HG03103 (cell line): ENCODE results near the gene LRRC51.

ENCODE experiments used
- ATAC-seq: cut with Tn5 transposase; IDR thresholded peaks from one replicate; pipeline ENCODE4 v1.9.1; 2021; ENCODE audit warnings: low read depth; ENCODE audit not compliant: unreplicated experiment

LRRC51 gene

DNA sequence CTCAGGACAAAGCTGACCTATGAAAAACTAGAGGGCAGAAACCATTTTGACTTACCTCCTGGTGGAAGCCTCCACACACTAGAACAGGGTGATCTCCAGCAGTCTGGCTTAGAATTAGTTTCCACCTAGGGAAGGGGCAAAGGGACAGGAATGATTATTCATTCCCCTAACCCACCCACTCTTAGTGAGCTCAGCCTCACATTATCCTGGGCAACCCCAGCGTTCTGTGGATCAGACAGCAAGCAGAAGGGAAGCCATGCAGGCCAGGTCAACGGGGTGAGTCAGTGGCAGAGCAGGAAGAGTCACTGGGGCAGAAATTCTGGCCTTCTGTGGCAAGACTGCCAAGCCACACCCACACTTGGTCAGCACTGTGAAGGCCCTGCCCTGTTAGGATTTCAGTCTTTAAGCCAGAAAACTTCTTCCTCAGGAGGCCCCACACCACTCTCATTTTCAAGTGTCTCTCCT, 10.8 kb upstream of the LRRC51 start:
- no peak for ATAC-seq

DNA sequence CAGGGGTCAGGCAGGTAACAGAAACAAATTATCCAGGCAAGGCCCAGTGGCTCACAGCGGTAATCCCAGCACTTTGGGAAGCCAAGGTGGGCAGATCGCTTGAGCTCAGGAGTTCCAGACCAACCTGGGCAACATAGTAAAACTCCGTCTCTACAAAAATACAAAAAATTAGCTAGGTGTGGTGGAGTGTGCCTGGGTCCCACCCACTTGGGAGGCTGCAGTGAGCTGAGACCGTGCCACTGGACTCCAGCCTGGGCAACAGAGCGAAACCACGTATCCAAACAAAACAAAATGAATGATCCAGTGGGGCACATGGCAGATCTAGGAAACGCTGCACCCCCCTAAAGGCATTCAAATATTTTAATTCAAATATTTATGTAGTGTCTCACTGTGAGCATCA, 10.2 kb upstream of the LRRC51 start:
- ATAC-seq = no peak

DNA sequence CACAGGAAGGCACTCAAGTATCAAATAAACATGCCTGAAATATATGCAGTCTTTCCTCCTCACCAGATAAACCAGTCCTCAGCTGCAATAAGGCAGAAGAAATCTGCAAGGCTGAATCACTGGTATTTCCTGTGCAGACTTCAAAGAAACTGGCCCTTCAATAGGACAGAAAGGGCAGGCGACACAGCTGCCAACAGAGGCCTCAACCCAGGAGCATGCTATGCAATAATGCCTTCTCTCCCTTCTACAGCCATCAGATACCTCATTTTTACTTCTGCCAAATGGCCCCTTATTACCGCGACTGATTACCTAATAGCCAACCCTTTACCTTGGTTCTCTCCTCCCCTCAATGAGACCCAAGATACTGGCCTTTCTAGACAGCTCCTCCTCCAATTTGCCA, 8.3 kb upstream of the LRRC51 start:
- no peak for ATAC-seq

DNA sequence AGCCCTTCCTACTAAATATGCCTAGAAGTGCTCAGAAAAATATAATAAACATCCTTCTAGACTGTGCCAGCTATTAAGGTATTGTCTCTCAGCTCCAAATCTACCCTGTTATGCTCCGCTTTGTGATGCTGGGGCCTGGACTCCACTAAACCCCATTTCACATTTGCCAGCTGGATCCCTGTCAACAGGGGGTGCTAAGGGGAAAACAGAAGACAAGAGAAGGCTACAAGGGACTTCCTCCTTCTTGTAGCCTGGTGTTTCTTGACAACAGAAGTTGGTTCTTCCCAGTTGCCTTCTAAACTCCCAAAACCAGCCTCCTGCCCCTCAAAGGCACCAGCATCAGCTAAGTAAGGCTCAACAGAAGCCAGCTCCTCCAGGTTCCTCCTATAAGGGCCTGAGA, 5.5 kb upstream of the LRRC51 start:
- ATAC-seq = no peak

DNA sequence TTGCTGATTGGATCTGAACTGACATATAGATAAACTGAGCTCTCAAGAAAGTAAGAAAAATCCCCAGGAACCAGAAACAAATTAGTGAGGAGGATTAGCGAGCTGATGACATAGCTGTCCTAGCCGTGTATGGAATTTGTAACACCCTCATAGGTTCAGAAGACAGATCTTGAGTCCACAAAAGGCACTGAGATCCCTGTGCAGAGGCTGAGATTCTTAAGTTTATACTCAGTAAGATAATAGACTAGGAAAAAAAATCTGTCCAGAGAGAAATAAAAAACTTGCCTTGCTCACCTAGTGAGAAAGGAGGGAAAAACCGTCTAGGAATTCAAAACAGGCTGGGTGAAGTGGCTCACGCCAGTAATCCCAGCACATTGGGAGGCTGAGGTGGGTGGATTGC, 4.9 kb upstream of the LRRC51 start:
- no peak for ATAC-seq

DNA sequence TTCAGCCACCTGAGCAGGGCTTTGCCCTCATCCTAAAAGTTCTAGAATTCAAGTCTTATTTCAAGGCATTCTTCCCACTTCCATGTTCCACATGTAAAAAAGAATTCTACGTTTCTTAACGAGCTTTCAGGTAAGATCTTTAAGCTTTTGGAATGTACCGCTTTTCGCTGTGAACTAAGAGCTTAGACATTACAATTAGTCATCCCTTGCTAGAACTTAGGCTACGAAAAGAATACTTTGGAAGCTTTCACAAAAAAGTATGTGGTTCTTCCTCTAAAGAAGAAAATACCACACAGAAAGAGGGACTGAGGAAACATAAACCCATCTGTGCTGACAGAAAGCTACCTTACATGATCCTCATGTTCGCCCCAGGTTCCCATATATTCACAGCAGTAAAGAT, 2.2 kb upstream of the LRRC51 start:
- ATAC-seq = no peak

DNA sequence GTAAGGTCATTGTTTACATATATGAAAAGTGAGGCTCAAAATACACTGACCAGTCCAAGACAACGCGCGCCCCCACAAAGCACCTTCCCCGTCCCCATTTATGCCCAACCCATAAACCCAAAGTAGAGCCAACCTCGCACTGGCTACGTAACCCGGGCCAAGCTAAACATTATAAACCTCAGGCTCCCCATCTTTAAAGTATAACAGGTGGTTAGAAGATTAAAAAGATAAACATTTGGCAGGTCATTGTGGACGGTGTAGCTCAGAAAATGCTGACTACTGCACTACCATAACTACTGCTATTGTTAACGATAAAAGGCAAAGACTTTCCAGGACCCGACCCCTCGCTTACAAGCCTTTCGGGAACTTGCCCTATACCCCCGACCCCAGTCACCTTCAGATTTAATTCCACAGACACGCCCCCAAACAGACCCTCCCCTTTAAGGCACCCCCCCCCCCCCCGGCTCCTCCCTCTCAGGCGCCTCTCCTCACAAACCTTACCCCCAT, 778 bp upstream of the LRRC51 start:
- ATAC-seq = no peak

DNA sequence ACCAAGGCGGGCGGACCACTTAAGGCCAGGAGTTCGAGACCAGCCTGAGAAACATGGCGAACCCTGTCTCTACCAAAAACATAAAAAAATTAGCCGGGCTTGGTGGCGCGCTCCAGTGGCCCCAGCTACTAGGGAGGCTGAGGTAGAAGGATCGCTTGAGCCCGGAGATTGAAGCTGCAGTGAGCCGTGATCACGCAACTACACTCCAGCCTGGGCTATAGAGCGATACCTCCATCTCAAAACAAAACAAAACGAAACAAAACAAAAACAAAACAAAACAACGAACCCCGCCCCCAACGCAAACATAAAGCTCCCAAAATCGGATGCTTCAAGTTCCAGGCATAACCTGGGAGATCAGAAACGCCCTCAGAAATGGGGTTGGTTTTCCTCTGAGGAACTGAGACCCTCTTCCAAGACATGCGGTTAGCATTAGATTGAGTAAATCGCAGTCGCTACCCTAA, 564 bp downstream of the LRRC51 start:
- ATAC-seq = no peak

DNA sequence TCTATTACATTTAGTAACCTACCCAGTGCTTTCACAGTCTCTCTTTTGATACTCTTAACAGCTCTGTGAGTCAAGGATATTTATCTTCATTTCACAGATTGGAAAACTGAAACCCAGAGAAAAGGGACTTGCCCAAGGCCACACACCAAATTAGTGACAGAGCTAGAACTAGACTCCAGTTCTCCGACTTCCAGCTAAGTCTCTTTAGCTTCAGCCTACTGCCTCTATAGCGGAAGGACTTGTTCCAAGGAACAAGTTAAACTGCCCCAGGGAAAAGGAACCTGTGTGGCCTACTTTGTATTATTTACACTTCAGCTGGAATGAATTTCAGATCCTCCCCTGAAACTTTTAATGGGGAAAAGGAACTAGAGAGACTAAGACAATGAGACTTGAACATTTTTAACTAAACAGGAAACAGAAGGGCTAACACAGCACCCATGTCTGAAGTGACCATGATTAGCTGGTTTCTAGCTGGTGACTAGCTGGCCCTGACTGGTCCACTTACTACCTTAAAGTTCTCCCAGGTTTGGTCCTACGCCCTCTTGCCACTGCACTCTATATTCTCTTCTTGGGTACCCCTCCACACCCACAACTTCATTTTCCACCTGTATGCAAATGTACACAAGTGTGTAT, 1.3 kb downstream of the LRRC51 start:
- ATAC-seq = no peak

DNA sequence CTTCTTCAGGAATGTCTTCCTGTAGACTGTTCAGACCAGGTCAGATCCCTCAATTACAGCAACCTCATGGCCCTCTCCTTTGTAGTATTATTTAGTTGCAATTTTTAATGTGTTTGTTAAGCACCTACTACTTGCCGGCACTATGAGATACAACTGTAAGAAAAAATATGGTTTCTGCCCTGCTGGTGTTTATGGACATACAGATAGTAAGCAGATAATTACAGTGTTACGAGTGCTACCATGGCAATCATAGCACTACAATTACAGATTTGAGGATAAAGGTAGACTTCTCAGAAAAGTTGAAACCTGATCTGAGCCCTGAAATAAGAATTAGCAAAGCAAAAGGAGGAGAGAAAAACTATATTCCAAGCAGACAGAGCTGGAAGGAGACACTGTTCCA, 2.8 kb downstream of the LRRC51 start:
- no peak for ATAC-seq

DNA sequence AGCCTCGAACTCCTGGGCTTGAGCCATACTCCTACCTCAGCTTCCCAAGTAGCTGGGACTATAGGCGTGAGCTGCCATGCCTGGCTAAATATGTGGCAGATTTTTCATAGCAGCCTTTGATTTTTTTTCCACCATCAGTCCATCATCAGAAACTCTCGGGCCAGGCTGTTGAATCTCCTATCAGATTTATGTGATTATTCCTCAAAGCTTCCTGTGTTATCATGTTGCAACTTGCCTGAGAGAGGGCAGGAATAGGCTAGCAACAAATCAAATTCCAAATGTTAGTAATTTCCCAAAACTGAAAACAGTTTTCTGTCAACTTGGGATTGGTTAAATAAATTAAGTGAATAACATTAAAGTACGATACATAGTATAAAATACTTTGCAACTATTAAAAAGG, 3.4 kb downstream of the LRRC51 start:
- no peak for ATAC-seq

DNA sequence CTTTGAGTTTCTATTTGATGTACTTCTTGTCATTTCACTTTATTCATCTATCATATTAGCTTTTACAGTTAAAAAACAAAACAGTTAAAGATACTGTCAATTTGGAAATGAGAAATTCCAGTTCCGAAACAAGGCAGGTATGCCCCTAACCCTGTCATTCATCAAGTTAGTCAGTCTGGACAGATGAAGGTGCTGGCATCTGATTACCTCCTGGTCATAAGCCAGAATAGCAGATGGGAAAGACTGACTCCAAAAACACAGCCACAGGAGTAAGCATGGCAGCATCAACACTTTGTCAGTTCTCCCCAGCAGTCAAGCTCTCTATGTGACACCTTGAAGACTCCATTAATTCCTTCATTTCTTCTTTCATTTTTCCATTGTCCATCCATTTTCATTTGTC, 4.3 kb downstream of the LRRC51 start:
- no peak for ATAC-seq

DNA sequence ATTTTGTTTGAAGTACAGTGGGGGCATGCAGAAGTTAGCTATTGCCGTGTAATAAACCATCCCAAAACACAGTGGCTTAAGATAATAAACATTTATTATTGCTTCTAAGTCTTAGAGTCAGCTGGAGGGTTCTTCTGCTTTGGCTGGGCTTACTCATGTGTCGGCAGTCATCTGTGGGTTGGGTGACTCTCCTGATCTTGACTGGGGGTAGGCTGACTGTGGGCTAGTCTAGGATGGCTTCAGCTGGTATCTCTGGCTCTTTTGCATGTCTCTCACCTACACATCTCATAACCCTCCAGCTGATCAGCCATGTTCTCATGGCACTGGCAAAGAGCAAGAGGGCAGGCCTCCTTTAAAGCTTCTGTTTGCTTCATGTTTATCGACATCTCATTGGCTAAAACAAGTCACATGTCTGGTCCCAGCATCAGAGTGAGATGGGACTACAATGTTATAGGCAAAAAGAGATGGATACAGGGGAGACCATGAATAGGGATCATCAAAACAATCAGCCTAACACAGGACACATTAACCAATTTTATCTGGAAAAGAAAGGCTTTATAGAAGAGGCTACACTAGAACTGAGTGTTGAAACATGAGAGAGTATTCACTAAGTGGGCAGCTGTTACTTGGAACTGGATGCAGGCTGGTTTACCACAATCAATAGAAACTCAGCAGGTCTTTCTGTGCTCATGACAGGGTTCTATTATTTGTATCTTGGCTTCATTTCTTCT, 5.1 kb downstream of the LRRC51 start:
- ATAC-seq = no peak

DNA sequence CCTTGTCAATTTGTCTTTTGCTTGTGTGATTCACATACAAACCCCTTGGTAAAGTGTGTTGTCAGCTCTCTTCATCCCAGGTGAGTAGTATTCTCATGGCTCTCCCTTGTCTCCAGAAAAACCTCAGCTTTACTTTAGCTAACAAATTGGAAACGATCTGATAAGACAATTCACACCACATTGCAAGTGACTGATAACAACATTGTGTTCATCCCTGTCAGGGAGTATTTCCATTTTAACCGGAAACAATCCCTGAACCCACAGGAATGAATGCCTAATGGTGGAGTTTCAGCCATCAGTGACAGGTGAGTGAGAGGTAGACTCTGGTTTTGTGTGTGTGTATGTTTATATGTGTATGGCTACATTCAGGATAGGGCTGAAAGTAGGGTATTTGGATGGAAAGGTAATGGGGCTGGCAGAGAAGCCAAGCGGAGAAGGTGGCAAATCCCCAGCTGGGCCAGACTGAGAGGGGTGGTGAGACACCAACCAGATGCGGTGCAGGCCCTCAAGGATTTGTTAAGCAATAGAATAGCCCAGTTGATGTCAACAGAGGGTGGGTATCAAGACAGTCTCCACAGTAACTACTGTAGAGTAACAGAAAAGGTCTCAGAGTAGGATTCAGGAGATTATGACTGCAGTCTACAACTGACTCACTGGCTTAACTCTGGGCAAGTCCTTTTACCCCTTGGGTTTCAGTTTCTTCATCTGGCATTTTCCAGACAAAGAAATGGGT, 7.6 kb downstream of the LRRC51 start:
- ATAC-seq = no peak

DNA sequence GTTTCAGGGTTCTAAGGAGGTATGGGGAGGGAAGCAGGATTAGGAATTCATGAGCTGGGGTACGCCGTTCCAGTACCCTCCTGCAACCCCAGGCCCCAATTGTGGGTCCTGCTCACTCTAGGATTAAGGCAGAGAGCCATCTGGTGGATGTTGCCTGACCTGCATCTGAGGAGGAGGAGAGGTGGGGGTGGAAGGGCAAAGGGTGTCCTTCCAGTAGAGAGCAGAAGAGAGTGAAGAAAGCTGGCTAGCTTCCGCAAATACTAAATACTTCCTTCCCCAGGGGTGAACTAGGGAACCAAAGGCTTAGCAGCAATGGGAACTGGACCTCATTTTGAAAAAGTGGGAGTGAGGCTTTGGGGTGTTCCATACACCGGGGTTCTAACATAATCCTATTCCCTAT, 10.6 kb downstream of the LRRC51 start:
- ATAC-seq = no peak

DNA sequence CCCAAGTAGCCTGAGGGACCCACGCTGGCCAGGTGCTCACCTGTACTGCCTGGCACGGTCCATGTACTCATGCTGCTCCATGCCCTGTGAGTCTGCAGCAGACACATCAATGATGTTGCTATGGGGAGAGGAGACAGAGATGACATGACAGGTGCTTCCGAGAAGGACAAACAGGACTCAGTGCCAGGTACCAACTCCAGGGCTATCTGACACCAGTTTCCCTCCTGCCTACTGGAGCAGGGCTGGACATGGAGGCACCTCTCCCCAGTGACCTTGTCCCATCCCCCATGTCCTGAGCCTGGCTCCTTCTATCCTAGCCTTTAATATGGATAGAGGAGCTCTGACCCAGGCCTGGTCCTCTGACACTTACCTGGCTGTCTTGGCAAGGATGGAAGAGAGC, 18.1 kb downstream of the LRRC51 start:
- ATAC-seq = no peak

DNA sequence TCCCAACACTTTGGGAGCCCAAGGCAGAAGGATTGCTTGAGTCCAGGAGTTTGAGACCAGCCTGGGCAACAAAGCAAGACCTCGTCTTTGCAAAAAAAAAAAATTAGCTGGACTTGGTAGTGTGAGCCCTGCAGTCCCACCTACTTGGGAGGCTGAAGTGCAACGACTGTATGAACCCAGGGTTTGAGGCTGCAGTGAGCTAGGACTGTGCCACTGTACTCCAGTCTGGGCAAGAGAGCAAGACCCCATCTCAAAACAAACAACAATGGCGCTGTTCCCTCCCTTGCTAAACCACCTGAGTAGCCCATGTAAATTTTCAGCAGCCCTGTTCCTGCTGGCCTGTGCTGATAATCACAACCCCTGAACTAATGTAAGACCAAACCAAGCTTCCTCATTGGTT, 19.4 kb downstream of the LRRC51 start:
- ATAC-seq = no peak

DNA sequence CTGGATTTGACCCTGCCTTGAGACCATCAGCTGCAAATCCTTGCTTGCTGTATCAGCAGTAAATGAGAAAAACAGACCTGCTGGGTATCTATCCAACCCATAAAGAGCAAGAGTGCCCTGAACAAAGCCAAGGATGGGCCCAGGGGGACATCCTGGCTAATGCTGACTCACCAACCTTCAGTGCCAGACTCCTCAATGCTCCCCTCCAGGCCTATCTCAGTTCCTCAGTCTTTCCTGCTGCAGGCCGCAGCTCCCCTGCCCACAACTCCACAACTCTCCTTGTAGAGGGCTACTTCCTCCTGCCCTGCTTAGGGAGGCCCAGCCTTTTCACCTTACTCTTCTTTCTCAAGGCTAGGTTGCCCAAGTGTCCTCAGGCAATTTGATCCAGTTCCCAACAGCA, 19.8 kb downstream of the LRRC51 start:
- ATAC-seq = no peak

DNA sequence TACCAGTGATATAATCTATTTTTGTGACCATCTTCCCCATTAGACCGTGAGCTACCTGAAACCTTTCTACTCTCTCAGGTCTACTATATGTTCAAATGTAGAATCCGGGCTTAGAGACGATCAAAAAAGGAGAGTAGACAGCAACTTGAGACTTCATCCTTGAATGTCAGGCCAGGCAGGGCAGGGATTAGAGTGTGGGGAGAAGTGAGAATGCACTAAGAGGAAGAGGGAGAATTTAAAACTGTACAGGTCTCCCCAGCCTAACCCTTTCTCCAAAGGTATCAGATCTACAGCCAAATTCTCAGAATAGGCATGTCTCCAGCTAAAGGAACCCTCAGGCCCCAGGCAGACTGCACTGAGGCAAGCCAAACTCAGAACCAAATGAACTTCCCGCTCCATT, 21.5 kb downstream of the LRRC51 start:
- no peak for ATAC-seq

DNA sequence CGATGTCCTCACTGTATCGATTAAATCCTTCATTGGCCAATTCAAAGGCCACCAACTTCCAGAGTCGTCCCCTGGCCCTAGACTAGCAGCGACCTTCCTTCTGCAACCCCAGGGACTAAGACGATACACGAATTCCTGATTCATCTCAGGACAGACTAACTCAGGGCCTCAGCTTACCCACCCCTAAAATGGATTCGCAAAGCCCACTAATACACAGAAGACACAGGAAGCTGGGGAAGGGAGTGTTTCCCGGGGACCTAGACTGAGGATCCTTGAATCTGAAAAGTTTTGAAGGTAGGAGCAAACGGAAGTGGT, 21.9 kb downstream of the LRRC51 start:
- no peak for ATAC-seq

DNA sequence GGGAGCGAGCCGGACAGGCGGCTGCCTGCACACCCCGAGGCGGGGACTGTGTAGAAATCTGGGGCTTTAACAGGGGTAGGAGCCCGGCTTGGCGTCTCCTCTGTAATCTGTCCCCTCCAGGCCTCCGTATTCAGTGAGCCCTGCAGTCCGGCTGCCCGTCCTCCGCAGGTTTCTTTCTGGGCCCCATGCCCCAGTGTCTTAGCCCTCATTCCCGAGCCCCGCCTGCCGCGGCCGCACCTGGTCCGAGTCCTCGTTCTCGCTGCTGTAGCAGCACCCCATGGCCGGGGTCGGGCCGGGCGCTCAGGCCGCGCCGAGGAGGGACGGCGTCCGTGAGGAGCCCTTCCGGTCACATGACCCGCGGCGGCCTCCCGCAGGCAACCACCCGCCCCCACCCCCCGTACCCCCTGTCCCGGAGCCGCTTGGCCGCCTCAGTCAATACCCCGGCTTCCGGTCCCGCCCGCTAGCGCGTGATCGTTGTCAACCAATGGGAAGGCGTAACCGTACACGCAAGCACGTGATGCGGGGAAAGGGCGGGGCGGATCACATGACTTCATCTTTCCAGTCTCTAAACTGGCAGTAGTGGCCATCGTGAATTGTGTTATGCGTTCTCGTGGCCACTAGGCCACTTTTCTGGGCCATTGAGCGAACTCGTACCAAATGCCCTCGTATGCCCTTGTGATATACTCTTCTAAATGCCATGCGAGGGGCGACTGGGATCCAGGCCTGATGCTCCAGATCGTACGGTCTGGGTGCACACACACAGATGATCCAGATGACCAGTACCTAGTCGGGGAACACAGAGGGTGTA, 22.5 kb downstream of the LRRC51 start, which contains the start of gene LAMTOR1:
Gene LAMTOR1 (minus strand): TSS at position 352 of the 808 bp plus-strand sequence. CDS start 73 bp downstream, at position 279.
- ATAC-seq = peak; percentile 82
